Activated T-helper 1 cell treated with Interleukin-2 at 50 U/mL for 16 hours (primary cell): ENCODE measurements around the gene MTARC2.

Source experiments
- DNase-seq: peaks from one replicate; pipeline ENCODE4 v3.0.0-alpha.2; 2020; ENCODE audit warnings: low read depth

Gene MTARC2

DNA sequence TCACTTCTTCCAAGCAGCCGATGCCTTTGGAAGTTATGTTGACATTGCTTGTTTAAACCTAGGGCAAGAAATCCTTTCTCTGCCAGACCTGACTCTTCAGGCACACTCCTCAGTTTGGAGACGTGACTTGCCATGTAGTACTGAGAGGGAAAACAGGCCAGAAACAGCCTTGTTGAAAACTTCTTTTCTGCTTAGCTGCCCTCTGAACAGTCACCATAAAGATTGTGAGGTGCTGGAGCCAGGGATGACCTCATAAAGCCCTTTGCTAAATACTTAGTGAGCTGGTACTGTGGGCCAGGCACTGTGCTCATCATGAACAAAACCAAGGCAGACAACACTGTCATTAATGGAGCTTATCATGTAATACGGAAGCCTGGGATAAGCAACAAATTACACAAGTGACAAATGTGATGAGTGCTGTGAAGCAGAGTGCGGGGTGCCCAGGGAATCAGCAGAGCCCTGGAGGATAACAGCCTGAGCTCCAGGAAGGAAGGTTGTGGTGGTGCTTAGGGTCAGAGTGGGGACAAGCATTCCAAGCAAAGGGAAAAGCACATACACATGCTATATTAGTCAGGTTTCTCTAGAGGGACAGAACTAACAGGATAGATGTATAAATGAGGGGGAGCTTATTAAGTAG, 80.9 kb downstream of the MTARC2 start:
- no peak for DNase-seq

DNA sequence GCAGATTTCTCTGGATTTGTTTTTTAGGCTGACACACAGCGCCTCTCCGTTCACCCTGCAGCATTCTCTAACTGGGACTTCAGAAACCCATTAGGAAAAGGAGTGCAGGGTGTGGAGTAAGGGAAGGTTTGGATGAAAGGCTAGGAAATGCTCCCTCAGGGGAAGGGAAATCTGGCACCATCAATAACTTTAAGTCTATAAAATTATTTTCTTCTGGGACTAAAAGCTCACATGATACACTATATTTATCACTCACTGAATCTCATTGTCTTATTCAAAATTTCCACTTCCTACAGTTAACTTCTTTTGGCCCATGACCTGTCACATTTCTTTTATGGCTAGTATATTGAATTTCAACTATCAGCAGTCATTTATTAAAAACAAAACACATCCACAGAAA, 85.3 kb downstream of the MTARC2 start:
- DNase-seq: no peak
